HG03175 (cell line): ENCODE results near the gene FAAP100.

ENCODE experiments used
- ATAC-seq: cut with Tn5 transposase; IDR thresholded peaks from one replicate; pipeline ENCODE4 v1.9.1; 2021; ENCODE audit warnings: mild to moderate bottlenecking, moderate library complexity; ENCODE audit not compliant: unreplicated experiment

The FAAP100 gene

GRCh38 chr17:81556175-81556691 is 4.1 kb upstream of the FAAP100 start:
- ATAC-seq, result no peak

GRCh38 chr17:81553616-81554181 is 1.5 kb upstream of the FAAP100 start:
- no peak for ATAC-seq

- ATAC-seq, result peak; percentile 45
Observed at GRCh38 chr17:81553018-81553615, 964 bp upstream of the FAAP100 start.

GRCh38 chr17:81551458-81552243 is 502 bp downstream of the FAAP100 start:
- ATAC-seq, result no peak

GRCh38 chr17:81550830-81551457 is 1.2 kb downstream of the FAAP100 start:
- no peak for ATAC-seq

- ATAC-seq, result no peak
Observed at GRCh38 chr17:81550285-81550684, 1.9 kb downstream of the FAAP100 start.

GRCh38 chr17:81549826-81550225 is 2.3 kb downstream of the FAAP100 start:
- ATAC-seq, result no peak

- ATAC-seq, result no peak
Observed at GRCh38 chr17:81549031-81549557, 3.1 kb downstream of the FAAP100 start.

- no peak for ATAC-seq
Observed at GRCh38 chr17:81547614-81547982, 4.6 kb downstream of the FAAP100 start.

GRCh38 chr17:81546906-81547613 is 5.1 kb downstream of the FAAP100 start:
- ATAC-seq, result no peak

GRCh38 chr17:81545160-81545949 is 6.8 kb downstream of the FAAP100 start:
- ATAC-seq, result no peak

GRCh38 chr17:81544281-81544974 is 7.7 kb downstream of the FAAP100 start:
- no peak for ATAC-seq

- ATAC-seq, result no peak
Observed at GRCh38 chr17:81543756-81544155, 8.4 kb downstream of the FAAP100 start.

- ATAC-seq, result no peak
Observed at GRCh38 chr17:81543339-81543675, 8.8 kb downstream of the FAAP100 start.

- ATAC-seq, result no peak
Observed at GRCh38 chr17:81542431-81543338, 9.5 kb downstream of the FAAP100 start.

GRCh38 chr17:81541123-81541522 is 11.0 kb downstream of the FAAP100 start:
- no peak for ATAC-seq

- no peak for ATAC-seq
Observed at GRCh38 chr17:81540676-81541027, 11.5 kb downstream of the FAAP100 start.

GRCh38 chr17:81539961-81540675 is 12.0 kb downstream of the FAAP100 start:
- ATAC-seq, result no peak
